Fibroblast of gingiva (primary cell): ENCODE data around the gene EDEM1.
"Not testable (repeated sequence)": the region's sequence is repeated elsewhere in the genome, so short reads cannot be mapped to it uniquely, and the experiment has no call there.

Experiments
- DNase-seq: peaks from one replicate; pipeline ENCODE4 v3.0.0-alpha.2; 2011; ENCODE audit warnings: low read depth

EDEM1 gene

GRCh38 chr3:5232570-5232969, 45.1 kb downstream of the EDEM1 start:
- DNase-seq = no peak

GRCh38 chr3:5233026-5233425, 45.5 kb downstream of the EDEM1 start:
- no peak for DNase-seq

GRCh38 chr3:5235655-5236054, 48.1 kb downstream of the EDEM1 start:
- no peak for DNase-seq

- DNase-seq = no peak
These were observed 51.0 kb downstream of the EDEM1 start for GRCh38 chr3:5238545-5238944.

GRCh38 chr3:5239602-5240001, 52.1 kb downstream of the EDEM1 start:
- DNase-seq = no peak

- DNase-seq = no peak
These were observed 53.2 kb downstream of the EDEM1 start for GRCh38 chr3:5240740-5241139.

GRCh38 chr3:5242785-5243184, 55.3 kb downstream of the EDEM1 start:
- not testable (repeated sequence) for DNase-seq

GRCh38 chr3:5245927-5246326, 58.4 kb downstream of the EDEM1 start:
- no peak for DNase-seq

- DNase-seq = no peak
These were observed 61.3 kb downstream of the EDEM1 start for GRCh38 chr3:5248822-5249221.

GRCh38 chr3:5250467-5251195, 63.1 kb downstream of the EDEM1 start:
- no peak for DNase-seq

- DNase-seq = no peak
These were observed 63.7 kb downstream of the EDEM1 start for GRCh38 chr3:5251196-5251583.

GRCh38 chr3:5252131-5252530, 64.6 kb downstream of the EDEM1 start:
- DNase-seq = no peak

GRCh38 chr3:5254281-5255048, 67.0 kb downstream of the EDEM1 start:
- no peak for DNase-seq

- no peak for DNase-seq
These were observed 68.2 kb downstream of the EDEM1 start for GRCh38 chr3:5255404-5256344.

GRCh38 chr3:5258526-5258925, 71.0 kb downstream of the EDEM1 start:
- no peak for DNase-seq

- no peak for DNase-seq
These were observed 73.5 kb downstream of the EDEM1 start for GRCh38 chr3:5260992-5261501.

- DNase-seq = no peak
These were observed 75.0 kb downstream of the EDEM1 start for GRCh38 chr3:5262507-5262906.

GRCh38 chr3:5264093-5264600, 76.6 kb downstream of the EDEM1 start:
- DNase-seq = no peak

- DNase-seq = no peak
These were observed 77.6 kb downstream of the EDEM1 start for GRCh38 chr3:5264896-5265770.

GRCh38 chr3:5267252-5267651, 79.7 kb downstream of the EDEM1 start:
- DNase-seq = no peak

GRCh38 chr3:5267889-5268288, 80.4 kb downstream of the EDEM1 start:
- DNase-seq = no peak
